NOMO-1 treated with DMSO at 0.1 percent for 48 hours (cell line): Measurements from ENCODE around the gene EVA1B.

Experiments used
- DNase-seq: peaks from one replicate; lab custom pipeline; 2025; ENCODE audit not compliant: unreplicated experiment; lab: John Stamatoyannopoulos, UW

EVA1B gene

DNA sequence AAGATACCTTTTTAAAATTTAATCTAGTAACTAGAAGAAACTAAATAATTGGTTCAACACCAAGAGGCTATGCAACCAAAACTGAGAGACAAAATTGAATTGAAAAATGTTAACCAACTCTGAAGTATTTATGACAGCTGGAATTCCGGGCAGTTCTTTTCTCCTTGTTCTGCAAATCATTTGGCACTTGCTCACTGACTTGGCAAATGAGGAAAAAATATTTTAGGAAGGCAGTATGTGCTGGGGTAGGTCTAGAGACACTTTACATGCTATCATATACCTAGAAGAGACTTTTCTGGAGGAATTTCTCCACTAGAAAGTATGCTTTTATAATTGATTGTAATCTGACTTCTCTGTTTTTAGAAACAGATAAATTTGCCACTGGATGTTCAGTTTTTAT is 39.4 kb downstream of the EVA1B start:
- DNase-seq = no peak

DNA sequence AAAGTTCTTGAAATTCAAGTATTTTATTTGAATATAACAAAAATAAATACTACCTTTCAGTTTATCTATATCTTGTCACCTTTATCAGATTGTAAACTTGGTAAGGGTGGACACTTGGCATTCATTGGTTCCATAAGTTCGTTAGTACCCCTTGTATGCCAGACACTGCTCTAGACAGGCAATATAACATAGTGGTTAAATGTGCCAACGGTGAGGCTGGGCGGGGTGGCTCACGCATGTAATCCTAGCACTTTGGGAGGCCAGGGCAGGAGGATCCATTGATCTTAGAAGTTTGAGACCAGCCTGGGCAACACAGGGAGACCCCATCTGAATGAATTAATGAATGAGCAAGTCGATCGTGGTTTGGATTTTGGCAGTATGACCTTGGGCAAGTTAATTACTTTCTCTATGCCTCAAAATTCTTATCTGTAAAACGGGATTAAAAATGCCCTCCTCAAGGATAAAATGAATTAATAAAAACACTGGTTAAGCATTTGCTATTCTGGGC is 43.6 kb downstream of the EVA1B start:
- DNase-seq = no peak

GRCh38 chr1:36279110-36279788 is 44.2 kb downstream of the EVA1B start:
- no peak for DNase-seq

DNA sequence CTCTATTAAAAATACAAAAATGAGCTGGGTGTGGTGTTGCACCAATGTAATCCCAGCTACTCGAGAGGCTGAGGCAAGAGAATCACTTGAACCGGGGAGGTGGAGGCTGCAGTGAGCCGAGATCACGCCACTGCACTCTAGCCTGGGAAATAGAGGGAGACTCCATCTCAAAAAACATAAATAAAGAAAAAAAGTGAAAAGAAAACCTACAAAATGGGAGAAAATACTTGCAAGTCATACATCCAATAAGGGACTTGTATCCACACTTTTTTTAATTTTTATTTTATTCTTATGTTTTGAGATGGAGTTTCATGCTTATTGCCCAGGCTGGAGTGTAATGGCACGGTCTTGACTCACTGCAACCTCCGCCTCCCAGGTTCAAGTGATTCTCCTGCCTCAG is 46.8 kb downstream of the EVA1B start:
- no peak for DNase-seq

- no peak for DNase-seq
Observed at GRCh38 chr1:36274201-36274600, 49.2 kb downstream of the EVA1B start.

GRCh38 chr1:36273024-36273423 is 50.4 kb downstream of the EVA1B start:
- no peak for DNase-seq
